ENCODE results near the gene AOPEP.

AOPEP gene

DNA sequence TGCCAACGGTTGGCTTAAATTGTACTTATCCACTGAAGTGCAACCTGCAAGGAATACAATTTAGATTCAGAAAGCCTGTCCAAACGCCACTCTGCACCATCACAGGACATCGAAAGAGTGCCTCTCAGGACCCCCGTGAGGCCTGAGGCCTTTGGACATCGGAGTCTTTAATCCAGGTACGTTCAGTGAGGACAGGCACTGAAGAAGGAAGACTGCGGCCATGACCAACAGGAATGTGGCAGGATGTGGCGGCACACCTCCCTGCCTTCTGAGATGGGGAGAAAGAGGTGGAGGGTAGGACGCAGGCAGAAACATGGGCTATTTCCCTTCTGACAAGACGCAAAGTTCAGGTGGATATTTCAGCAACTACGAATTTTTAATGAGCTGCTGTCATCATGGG is 385.2 kb downstream of the AOPEP start:
- Histone ChIP-seq H3K9ac (ENCODE audit: low read length) (no peak overlapping the region), H3K36me3 (ENCODE audit: insufficient read depth, low read length) (peaks cover 7% of the 10 kb centered on the region; the same call in 1 of the 2 replicates), H3K27ac (ENCODE audit: low read depth, low read length, poor library complexity, severe bottlenecking) (no peak overlapping the region), H3K9me2 (ENCODE audit: low read depth, low read length) (no peaks in the 10 kb centered on the region), H2AFZ (ENCODE audit: low read length) (no peak overlapping the region), H3K79me2 (ENCODE audit: insufficient read depth, low read length) (no peaks in the 10 kb centered on the region), H3K4me3 (ENCODE audit: low read depth, low read length, poor library complexity, severe bottlenecking) (no peak overlapping the region), H3K4me1 (ENCODE audit: insufficient read depth, low read length, severe bottlenecking) (peaks cover 29% of the 10 kb centered on the region), H4K20me1 (ENCODE audit: insufficient read depth, low read length) (no peaks in the 10 kb centered on the region), H3K9me3 (ENCODE audit: low read length) (no peaks in the 10 kb centered on the region), H3F3A (ENCODE audit: insufficient read depth, low read length) (no peaks in the 10 kb centered on the region), H3K27me3 (ENCODE audit: insufficient read depth, low read length) (no peaks in the 10 kb centered on the region), H3K4me2 (ENCODE audit: low read length) (no peak overlapping the region)
- TF ChIP-seq EZH2 (IDR thresholded peaks at IDR 0.05; ENCODE audit: borderline replicate concordance, low read length) = no peak
- TF ChIP-seq, protein P1, sequence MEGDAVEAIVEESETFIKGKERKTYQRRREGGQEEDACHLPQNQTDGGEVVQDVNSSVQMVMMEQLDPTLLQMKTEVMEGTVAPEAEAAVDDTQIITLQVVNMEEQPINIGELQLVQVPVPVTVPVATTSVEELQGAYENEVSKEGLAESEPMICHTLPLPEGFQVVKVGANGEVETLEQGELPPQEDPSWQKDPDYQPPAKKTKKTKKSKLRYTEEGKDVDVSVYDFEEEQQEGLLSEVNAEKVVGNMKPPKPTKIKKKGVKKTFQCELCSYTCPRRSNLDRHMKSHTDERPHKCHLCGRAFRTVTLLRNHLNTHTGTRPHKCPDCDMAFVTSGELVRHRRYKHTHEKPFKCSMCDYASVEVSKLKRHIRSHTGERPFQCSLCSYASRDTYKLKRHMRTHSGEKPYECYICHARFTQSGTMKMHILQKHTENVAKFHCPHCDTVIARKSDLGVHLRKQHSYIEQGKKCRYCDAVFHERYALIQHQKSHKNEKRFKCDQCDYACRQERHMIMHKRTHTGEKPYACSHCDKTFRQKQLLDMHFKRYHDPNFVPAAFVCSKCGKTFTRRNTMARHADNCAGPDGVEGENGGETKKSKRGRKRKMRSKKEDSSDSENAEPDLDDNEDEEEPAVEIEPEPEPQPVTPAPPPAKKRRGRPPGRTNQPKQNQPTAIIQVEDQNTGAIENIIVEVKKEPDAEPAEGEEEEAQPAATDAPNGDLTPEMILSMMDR (IDR thresholded peaks at IDR 0.05; ENCODE audit: low read length) = no peak

DNA sequence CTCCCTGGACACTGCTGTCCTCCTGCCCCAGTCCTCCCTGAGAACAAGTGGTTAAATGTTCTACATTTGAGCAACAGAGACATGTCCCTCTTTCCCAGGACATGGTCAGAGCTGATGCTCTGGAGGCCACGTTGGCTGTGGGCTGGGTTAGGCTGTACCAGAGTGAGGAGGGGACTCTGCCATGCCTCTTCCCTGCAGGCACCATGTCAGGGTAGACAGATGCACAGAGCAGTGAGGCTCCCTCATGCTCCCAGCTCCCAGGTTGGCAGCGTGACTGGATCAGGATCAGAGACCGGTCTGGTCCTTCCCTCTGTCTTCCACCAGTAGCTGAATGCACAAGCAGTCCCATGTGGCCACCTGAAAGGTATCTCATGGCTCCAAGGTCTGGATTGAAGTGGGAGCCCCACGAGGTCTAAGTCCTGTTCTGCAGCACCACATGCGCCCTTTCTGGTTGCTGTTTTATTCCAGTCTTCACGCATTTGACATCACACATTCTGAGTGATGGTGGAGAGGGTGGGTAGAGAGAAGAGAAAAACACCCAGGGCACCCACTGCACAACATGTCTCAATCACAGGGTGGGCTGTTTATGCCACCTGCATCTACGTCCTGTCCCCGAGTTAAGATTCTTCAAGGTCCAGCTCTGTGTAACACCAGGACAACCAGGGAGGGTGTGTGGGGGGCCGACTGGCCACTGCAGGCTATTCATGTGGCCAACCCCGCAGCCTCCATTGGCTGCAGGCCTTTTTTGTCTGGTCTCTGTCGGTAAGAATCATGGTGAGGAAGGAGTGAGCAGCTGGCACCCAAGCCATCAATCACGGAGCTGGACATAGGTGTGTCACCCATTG is 386.2 kb downstream of the AOPEP start:
- Histone ChIP-seq H2AFZ (ENCODE audit: low read length) (no peak overlapping the region), H3K27ac (ENCODE audit: low read depth, low read length, poor library complexity, severe bottlenecking) (no peak overlapping the region), H3K36me3 (ENCODE audit: insufficient read depth, low read length) (peaks cover 7% of the 10 kb centered on the region; the same call in 1 of the 2 replicates), H3F3A (ENCODE audit: insufficient read depth, low read length) (no peaks in the 10 kb centered on the region), H3K4me2 (ENCODE audit: low read length) (no peak overlapping the region), H3K9me2 (ENCODE audit: low read depth, low read length) (no peaks in the 10 kb centered on the region), H3K9me3 (ENCODE audit: low read length) (no peaks in the 10 kb centered on the region), H3K4me3 (ENCODE audit: low read depth, low read length, poor library complexity, severe bottlenecking) (no peak overlapping the region), H3K4me1 (ENCODE audit: insufficient read depth, low read length, severe bottlenecking) (peaks cover 27% of the 10 kb centered on the region), H3K27me3 (ENCODE audit: insufficient read depth, low read length) (no peaks in the 10 kb centered on the region), H3K79me2 (ENCODE audit: insufficient read depth, low read length) (no peaks in the 10 kb centered on the region), H3K9ac (ENCODE audit: low read length) (no peak overlapping the region), H4K20me1 (ENCODE audit: insufficient read depth, low read length) (no peaks in the 10 kb centered on the region)
- TF ChIP-seq EZH2 (IDR thresholded peaks at IDR 0.05; ENCODE audit: borderline replicate concordance, low read length) = no peak
- TF ChIP-seq, protein P1 (IDR thresholded peaks at IDR 0.05; ENCODE audit: low read length) = no peak

DNA sequence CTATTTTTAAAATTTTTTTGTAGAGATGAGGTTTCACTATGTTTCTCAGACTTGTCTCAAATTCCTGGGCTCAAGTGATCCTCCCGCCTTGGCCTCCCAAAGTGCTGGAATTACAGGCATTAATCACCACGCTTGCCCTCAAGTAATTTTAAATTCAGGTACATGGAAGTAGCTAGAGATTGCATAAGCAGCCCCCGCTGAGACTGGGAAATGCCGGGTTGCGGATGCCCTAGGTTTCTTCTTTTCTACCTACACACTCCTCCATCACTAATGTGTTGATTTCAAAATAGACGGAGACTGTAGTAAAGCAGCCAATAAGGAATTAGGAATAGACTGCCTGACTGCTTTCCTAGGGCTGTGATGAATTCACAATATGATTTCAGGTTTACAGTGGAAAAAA is 388.6 kb downstream of the AOPEP start:
- peaks cover 30% of the 10 kb centered on the region for H3K4me1 ChIP-seq (ENCODE audit: insufficient read depth, low read length, severe bottlenecking)
- H3K79me2 ChIP-seq (ENCODE audit: insufficient read depth, low read length) = no peaks in the 10 kb centered on the region
- H4K20me1 ChIP-seq (ENCODE audit: insufficient read depth, low read length) = no peaks in the 10 kb centered on the region
- no peaks in the 10 kb centered on the region for H3F3A ChIP-seq (ENCODE audit: insufficient read depth, low read length)
- no peak overlapping the region for H3K9ac ChIP-seq (ENCODE audit: low read length)
- H3K27me3 ChIP-seq (ENCODE audit: insufficient read depth, low read length) = no peaks in the 10 kb centered on the region
- H3K9me2 ChIP-seq (ENCODE audit: low read depth, low read length) = no peaks in the 10 kb centered on the region
- peaks cover 1% of the 10 kb centered on the region; the same call in 1 of the 2 replicates for H3K36me3 ChIP-seq (ENCODE audit: insufficient read depth, low read length)
- H2AFZ ChIP-seq (ENCODE audit: low read length) = no peak overlapping the region
- peak overlapping the region; percentile 68 for H3K27ac ChIP-seq (ENCODE audit: low read depth, low read length, poor library complexity, severe bottlenecking)
- H3K4me3 ChIP-seq (ENCODE audit: low read depth, low read length, poor library complexity, severe bottlenecking) = no peak overlapping the region
- no peaks in the 10 kb centered on the region for H3K9me3 ChIP-seq (ENCODE audit: low read length)
- no peak for TF ChIP-seq EZH2 (IDR thresholded peaks at IDR 0.05; ENCODE audit: borderline replicate concordance, low read length)
- TF ChIP-seq, protein P1 (IDR thresholded peaks at IDR 0.05; ENCODE audit: low read length) = no peak
- no peak overlapping the region for H3K4me2 ChIP-seq (ENCODE audit: low read length)

Data from OCI-LY1 (cell line).